ENCODE results near the gene OR5AS1. TPM values are rescaled to one million over a fixed set of nuclear protein-coding genes. Genes with fewer than 3 reads are reported as not detected.

The OR5AS1 gene
- not detected for polyA plus RNA-seq (2012; ENCODE audit: insufficient read length, low read depth)

DNA sequence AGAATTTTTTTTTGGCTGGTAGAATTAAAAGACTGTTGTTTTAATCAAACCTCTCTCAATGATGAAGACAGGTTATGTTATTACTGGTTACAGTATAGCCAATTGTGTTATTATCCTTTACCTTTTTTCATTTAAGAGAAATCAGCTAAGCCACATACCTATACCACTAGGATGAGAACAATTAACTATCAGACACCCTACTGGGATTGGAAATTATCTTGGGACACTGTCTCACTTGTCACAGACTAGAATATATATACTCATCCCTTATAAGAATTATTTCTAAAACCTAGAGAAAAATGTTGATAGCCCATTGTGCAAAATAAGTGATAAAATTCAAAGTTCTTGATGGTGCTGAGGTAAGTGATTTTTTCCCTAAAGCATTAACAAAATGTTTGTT is at the start of gene OR5AS1:
TSS of gene OR5AS1 (plus strand) at position 301 of the 400 bp plus-strand sequence. CDS start 2,765 bp downstream, outside the sequence.
- TF ChIP-seq SIN3A (IDR thresholded peaks at IDR 0.05; ENCODE audit: borderline replicate concordance, insufficient read depth, low read length) = no peak
- no peak for TF ChIP-seq POLR2AphosphoS5 (IDR thresholded peaks at IDR 0.05; ENCODE audit: low read depth, low read length)
- TF ChIP-seq FOXP2 (optimal IDR thresholded peaks at IDR 0.05; ENCODE audit: borderline replicate concordance, extremely low read depth, extremely low read length, insufficient read depth) = no peak
- TF ChIP-seq TAF1 (IDR thresholded peaks at IDR 0.05; ENCODE audit: borderline replicate concordance, insufficient read depth, low read length) = no peak
- TF ChIP-seq, protein P1, sequence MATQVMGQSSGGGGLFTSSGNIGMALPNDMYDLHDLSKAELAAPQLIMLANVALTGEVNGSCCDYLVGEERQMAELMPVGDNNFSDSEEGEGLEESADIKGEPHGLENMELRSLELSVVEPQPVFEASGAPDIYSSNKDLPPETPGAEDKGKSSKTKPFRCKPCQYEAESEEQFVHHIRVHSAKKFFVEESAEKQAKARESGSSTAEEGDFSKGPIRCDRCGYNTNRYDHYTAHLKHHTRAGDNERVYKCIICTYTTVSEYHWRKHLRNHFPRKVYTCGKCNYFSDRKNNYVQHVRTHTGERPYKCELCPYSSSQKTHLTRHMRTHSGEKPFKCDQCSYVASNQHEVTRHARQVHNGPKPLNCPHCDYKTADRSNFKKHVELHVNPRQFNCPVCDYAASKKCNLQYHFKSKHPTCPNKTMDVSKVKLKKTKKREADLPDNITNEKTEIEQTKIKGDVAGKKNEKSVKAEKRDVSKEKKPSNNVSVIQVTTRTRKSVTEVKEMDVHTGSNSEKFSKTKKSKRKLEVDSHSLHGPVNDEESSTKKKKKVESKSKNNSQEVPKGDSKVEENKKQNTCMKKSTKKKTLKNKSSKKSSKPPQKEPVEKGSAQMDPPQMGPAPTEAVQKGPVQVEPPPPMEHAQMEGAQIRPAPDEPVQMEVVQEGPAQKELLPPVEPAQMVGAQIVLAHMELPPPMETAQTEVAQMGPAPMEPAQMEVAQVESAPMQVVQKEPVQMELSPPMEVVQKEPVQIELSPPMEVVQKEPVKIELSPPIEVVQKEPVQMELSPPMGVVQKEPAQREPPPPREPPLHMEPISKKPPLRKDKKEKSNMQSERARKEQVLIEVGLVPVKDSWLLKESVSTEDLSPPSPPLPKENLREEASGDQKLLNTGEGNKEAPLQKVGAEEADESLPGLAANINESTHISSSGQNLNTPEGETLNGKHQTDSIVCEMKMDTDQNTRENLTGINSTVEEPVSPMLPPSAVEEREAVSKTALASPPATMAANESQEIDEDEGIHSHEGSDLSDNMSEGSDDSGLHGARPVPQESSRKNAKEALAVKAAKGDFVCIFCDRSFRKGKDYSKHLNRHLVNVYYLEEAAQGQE (IDR thresholded peaks at IDR 0.05; ENCODE audit: insufficient read depth in 1 of 2, low read depth in 2 of 2, low read length in 2 of 2) = no peak

DNA sequence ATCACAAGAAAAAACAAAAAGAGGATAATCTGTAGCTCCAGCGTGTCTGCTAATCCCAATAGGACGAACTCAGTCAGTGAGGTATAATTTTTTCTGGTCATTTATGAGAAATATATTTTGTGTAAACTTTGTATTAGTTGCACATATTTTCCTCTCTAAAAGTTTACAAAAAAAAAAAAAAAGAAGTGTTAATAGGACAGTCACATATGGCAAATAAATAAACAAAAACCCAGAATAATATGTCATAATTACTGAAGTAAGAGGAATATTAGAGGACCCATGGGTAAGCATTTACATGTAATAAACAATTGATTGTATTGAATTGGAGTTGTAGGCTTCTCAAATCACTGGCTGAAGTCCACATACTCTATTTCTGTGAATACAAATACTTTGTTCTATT is 32.9 kb upstream of the OR5AS1 start, which contains the start of gene OR5F1:
TSS of gene OR5F1 (minus strand) at position 101 of the 400 bp plus-strand sequence. CDS start at position 101, 0 bp downstream.
- TF ChIP-seq TAF1 (IDR thresholded peaks at IDR 0.05; ENCODE audit: borderline replicate concordance, insufficient read depth, low read length) = no peak
- TF ChIP-seq FOXP2 (optimal IDR thresholded peaks at IDR 0.05; ENCODE audit: borderline replicate concordance, extremely low read depth, extremely low read length, insufficient read depth) = no peak
- TF ChIP-seq, protein P1 (IDR thresholded peaks at IDR 0.05; ENCODE audit: insufficient read depth in 1 of 2, low read depth in 2 of 2, low read length in 2 of 2) = no peak
- no peak for TF ChIP-seq POLR2AphosphoS5 (IDR thresholded peaks at IDR 0.05; ENCODE audit: low read depth, low read length)
- TF ChIP-seq SIN3A (IDR thresholded peaks at IDR 0.05; ENCODE audit: borderline replicate concordance, insufficient read depth, low read length) = no peak

DNA sequence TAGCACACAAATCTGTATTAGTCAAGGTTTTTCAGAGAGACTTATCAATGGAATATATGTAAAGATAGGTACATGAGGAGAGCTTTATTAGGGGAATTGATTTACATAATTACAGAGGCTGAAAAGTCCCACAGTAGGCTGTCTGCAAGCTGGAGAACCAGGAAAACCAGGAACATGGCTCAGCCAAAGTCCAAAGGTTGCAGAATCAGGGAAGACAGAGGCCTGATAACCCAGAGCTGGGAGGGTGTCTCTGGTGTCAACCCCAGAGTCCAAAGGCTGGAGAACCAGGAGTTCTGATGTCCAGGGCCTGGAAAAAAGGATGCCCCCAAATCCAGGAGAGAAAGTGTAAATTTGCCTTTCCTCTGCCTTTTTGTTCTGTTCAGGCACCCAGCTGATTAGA is 16.7 kb upstream of the OR5AS1 start:
- no peak for TF ChIP-seq SIN3A (IDR thresholded peaks at IDR 0.05; ENCODE audit: borderline replicate concordance, insufficient read depth, low read length)

DNA sequence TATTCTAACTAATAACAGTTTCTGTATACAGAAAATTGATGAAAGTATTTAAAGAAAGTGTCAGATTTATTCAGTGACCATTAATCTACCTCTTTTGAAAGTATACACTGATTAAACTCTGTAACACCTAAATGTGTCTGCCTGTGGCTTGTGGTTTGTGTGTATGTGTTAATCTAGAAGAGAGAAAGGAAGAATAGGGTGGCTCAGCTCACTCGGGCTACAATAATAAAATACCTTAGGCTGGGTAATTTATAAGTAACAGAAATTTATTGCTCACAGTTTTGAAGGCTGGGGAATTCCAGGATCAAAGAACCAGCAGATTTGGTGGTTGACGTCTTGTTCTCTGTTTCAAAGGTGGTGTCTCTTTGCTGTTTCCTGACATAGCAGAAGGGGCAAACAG is 13.6 kb upstream of the OR5AS1 start:
- TF ChIP-seq SIN3A (IDR thresholded peaks at IDR 0.05; ENCODE audit: borderline replicate concordance, insufficient read depth, low read length) (no peak), POLR2AphosphoS5 (IDR thresholded peaks at IDR 0.05; ENCODE audit: low read depth, low read length) (no peak), FOXP2 (optimal IDR thresholded peaks at IDR 0.05; ENCODE audit: borderline replicate concordance, extremely low read depth, extremely low read length, insufficient read depth) (no peak), TAF1 (IDR thresholded peaks at IDR 0.05; ENCODE audit: borderline replicate concordance, insufficient read depth, low read length) (no peak)
- TF ChIP-seq, protein P1 (IDR thresholded peaks at IDR 0.05; ENCODE audit: insufficient read depth in 1 of 2, low read depth in 2 of 2, low read length in 2 of 2) = no peak

DNA sequence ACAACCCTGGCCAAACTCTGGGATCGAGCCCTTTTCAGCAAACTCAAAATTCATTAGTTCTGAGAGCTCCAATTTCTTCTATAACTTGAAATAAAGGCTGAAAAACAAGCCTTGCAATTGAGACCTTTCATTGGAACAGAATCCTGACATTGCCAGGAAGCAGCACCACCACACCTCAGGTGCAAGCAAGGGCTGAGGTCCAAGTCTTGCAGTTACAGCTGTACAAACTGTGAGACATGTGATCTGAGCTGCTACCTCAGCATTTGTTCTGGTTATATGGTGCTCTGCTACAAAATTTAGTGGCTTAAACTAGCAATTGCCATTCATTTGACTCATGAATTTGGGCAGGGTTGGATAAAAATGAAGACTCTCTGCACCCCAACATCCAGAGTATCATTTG is 18.1 kb downstream of the OR5AS1 start:
- no peak for TF ChIP-seq SIN3A (IDR thresholded peaks at IDR 0.05; ENCODE audit: borderline replicate concordance, insufficient read depth, low read length)
- TF ChIP-seq FOXP2 (optimal IDR thresholded peaks at IDR 0.05; ENCODE audit: borderline replicate concordance, extremely low read depth, extremely low read length, insufficient read depth) = no peak
- no peak for TF ChIP-seq POLR2AphosphoS5 (IDR thresholded peaks at IDR 0.05; ENCODE audit: low read depth, low read length)
- TF ChIP-seq, protein P1 (IDR thresholded peaks at IDR 0.05; ENCODE audit: insufficient read depth in 1 of 2, low read depth in 2 of 2, low read length in 2 of 2) = no peak
- no peak for TF ChIP-seq TAF1 (IDR thresholded peaks at IDR 0.05; ENCODE audit: borderline replicate concordance, insufficient read depth, low read length)
